MCF 10A (cell line): ENCODE measurements around the gene PIK3C2G. TPM values are rescaled to one million over a fixed set of nuclear protein-coding genes. Genes with fewer than 3 reads are reported as not detected.

Experiments
- BruUV-seq: library from RNA; stranded (reverse); fragments of 400-500 nt; replicated peaks from 2 replicates; lab custom pipeline; 2021; lab: Mats Ljungman, UMichigan
- CTCF ChIA-PET: fragments of 300-600 bp; sonication (Branson Sonifier 250); formaldehyde crosslinking; extraction: SDS; loops from one replicate; lab custom pipeline; 2021; ENCODE audit warnings: antibody characterized with exemption, inconsistent platforms; lab: Yijun Ruan, JAX
- POLR2A ChIA-PET: fragments of 300-600, 350-650 bp; sonication (Branson Sonifier 250); formaldehyde crosslinking; extraction: SDS; loops from one replicate; lab custom pipeline; 2020; ENCODE audit warnings: antibody characterized with exemption, inconsistent platforms; lab: Yijun Ruan, JAX
- DNase-seq: peaks from one replicate; pipeline ENCODE4 v3.0.0-alpha.2; 2018; ENCODE audit not compliant: unreplicated experiment
- H3K27ac Mint-ChIP-seq: one replicate; pipeline ENCODE4 v1.8.0; 2022; ENCODE audit warnings: mild to moderate bottlenecking, low read depth, mixed read lengths; ENCODE audit not compliant: unreplicated experiment
- H3K27me3 Mint-ChIP-seq: one replicate; pipeline ENCODE4 v1.8.0; 2022; ENCODE audit warnings: mixed read lengths; ENCODE audit not compliant: insufficient read depth, unreplicated experiment
- H3K36me3 Mint-ChIP-seq: one replicate; pipeline ENCODE4 v1.8.0; 2022; ENCODE audit warnings: mild to moderate bottlenecking, moderate library complexity, mixed read lengths; ENCODE audit not compliant: insufficient read depth, unreplicated experiment
- H3K4me1 Mint-ChIP-seq: one replicate; pipeline ENCODE4 v1.8.0; 2022; ENCODE audit warnings: mixed read lengths; ENCODE audit not compliant: insufficient read depth, unreplicated experiment
- H3K4me3 Mint-ChIP-seq: one replicate; pipeline ENCODE4 v1.8.0; 2022; ENCODE audit warnings: mild to moderate bottlenecking, moderate library complexity, mixed read lengths; ENCODE audit not compliant: unreplicated experiment
- H3K9me3 Mint-ChIP-seq: one replicate; pipeline ENCODE4 v1.8.0; 2022; ENCODE audit warnings: mixed read lengths; ENCODE audit not compliant: unreplicated experiment
- intact Hi-C: fragments of 100-400 bp; cut with micrococcal nuclease; formaldehyde crosslinking; loops from 2 replicates; pipeline ENCODE4 v1.14.1; 2022
- total RNA-seq: library from RNA; stranded (reverse); gene quantifications from 2 replicates; pipeline ENCODE4 v1.2.3, GENCODE V29; 2022
- TF ChIP-seq, protein P1 (sequence below): fragments of 200-600 bp; IDR thresholded peaks from one replicate; pipeline ENCODE4 v1.8.0; 2022; ENCODE audit warnings: antibody characterized with exemption, mild to moderate bottlenecking; ENCODE audit not compliant: unreplicated experiment

Gene PIK3C2G
- total RNA-seq, 1 experiment from 2014 or later: 10.6 TPM

DNA sequence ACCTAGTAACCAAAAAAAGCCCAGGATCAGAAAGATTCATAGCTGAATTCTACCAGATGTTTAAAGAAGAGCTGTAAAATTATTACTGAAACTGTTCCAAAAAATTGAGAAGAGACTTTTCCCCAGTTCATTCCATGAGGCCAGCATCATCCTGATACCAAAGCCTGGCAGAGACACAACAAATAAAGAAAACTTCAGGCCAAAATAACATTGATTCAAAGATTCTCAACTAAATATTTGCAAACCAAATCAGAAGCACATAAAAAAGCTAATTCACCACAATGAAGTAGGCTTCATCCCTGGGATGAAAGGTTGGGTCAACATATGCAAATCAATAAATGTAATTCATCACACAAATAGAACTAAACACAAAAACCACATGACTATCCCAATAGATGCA is 325.3 kb downstream of the PIK3C2G start:
- Mint-ChIP-seq H3K27me3 (no peaks in the 10 kb centered on the region), H3K36me3 (no peaks in the 10 kb centered on the region), H3K4me1 (no peaks in the 10 kb centered on the region), H3K9me3 (peaks cover 16% of the 10 kb centered on the region), H3K4me3 (no peak overlapping the region), H3K27ac (no peak overlapping the region)
- DNase-seq: no peak
- no TSS peak for BruUV-seq
- CTCF ChIA-PET: interaction anchor here (0.6 kb wide), 2 partner anchors 198 to 1121 kb away, joined by 3 to 6 read pairs; no protein-coding TSS in a partner anchor
- intact Hi-C loops: no loop called here
- POLR2A ChIA-PET: no interaction called here
- TF ChIP-seq, protein P1, sequence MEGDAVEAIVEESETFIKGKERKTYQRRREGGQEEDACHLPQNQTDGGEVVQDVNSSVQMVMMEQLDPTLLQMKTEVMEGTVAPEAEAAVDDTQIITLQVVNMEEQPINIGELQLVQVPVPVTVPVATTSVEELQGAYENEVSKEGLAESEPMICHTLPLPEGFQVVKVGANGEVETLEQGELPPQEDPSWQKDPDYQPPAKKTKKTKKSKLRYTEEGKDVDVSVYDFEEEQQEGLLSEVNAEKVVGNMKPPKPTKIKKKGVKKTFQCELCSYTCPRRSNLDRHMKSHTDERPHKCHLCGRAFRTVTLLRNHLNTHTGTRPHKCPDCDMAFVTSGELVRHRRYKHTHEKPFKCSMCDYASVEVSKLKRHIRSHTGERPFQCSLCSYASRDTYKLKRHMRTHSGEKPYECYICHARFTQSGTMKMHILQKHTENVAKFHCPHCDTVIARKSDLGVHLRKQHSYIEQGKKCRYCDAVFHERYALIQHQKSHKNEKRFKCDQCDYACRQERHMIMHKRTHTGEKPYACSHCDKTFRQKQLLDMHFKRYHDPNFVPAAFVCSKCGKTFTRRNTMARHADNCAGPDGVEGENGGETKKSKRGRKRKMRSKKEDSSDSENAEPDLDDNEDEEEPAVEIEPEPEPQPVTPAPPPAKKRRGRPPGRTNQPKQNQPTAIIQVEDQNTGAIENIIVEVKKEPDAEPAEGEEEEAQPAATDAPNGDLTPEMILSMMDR: no peak

DNA sequence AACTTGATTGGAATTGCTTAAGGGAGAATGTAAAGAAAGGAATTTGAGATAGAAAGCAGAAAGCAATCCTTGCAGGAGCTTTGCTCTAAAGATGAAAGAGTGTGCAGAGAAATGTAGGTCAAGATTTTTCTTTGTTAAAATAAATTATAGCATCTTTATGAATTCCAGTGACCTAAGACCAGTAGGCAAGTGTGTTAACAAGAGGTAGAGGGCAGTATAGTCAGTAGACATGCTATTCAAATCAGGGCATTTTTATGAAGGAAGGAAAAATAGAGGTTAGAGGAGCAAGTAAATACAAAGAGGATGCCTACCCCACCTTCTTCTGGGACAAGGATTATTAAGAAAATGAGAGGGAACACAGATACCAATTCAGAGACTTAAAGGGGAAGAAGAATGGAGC is 328.0 kb downstream of the PIK3C2G start:
- no peaks in the 10 kb centered on the region for H3K36me3 Mint-ChIP-seq
- ChIA-PET CTCF (interaction anchor here (0.8 kb wide), 1 partner anchor 40 kb away, joined by 3 read pairs; no protein-coding TSS in a partner anchor), POLR2A (no interaction called here)
- peaks cover 16% of the 10 kb centered on the region for H3K9me3 Mint-ChIP-seq
- BruUV-seq: no TSS peak
- TF ChIP-seq, protein P1: no peak
- peak; percentile 7 for DNase-seq
- H3K4me3 Mint-ChIP-seq: no peak overlapping the region
- no peaks in the 10 kb centered on the region for H3K27me3 Mint-ChIP-seq
- intact Hi-C loops: no loop called here
- no peak overlapping the region for H3K27ac Mint-ChIP-seq
- H3K4me1 Mint-ChIP-seq: no peaks in the 10 kb centered on the region

DNA sequence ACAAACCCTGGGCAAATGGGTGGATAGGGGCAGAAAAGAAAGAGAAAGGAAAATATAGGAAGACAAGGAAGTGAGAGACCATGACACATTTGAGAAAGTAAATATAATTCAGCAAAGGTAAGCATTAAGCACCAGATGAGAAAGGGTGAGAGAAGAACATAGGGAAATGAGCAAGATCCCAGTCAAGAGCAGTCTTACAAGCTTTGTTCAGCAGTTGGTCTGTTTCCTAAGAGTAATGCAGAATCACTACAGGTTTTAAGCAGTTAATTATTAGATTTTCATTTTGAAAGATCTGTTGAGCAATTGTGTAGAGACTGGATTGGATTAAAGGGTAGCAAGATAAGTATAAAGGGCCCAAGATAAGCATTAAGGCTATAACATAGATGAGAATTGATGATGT is 330.2 kb downstream of the PIK3C2G start:
- Mint-ChIP-seq H3K27ac (no peak overlapping the region), H3K36me3 (no peaks in the 10 kb centered on the region), H3K9me3 (peaks cover 2% of the 10 kb centered on the region), H3K4me1 (peaks cover 5% of the 10 kb centered on the region), H3K27me3 (no peaks in the 10 kb centered on the region), H3K4me3 (no peak overlapping the region)
- TF ChIP-seq, protein P1: no peak
- no peak for DNase-seq
- intact Hi-C loops: no loop called here
- ChIA-PET POLR2A (no interaction called here), CTCF (no interaction called here)
- no TSS peak for BruUV-seq

DNA sequence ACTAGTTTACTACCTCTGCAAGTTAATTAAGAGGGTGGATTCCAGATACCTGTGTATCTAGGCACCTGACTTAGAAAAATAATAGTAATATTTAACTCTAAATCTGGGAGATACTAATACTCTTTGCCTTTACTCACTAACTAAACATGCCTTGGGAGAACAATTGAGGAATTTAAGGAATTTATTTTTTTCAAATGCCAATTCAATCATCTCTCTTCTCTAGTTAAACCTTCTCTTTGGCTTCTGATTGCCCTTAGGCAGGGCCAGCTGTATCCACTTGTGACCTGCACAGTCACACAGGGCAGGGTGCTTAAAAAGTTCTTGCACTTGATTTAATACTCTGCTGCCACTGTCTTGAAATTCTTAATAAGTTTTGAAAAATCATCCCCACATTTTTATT is 334.1 kb downstream of the PIK3C2G start:
- intact Hi-C loops: no loop called here
- TF ChIP-seq, protein P1: no peak
- POLR2A ChIA-PET: no interaction called here
- no peak for DNase-seq
- H3K9me3 Mint-ChIP-seq: no peaks in the 10 kb centered on the region
- H3K27ac Mint-ChIP-seq: no peak overlapping the region
- BruUV-seq: no TSS peak
- peaks cover 5% of the 10 kb centered on the region for H3K4me1 Mint-ChIP-seq
- CTCF ChIA-PET: no interaction called here
- H3K36me3 Mint-ChIP-seq: no peaks in the 10 kb centered on the region
- no peak overlapping the region for H3K4me3 Mint-ChIP-seq
- H3K27me3 Mint-ChIP-seq: no peaks in the 10 kb centered on the region
